Measurements from ENCODE around the gene TEDC1. TPM values are rescaled to one million over a fixed set of nuclear protein-coding genes. Genes with fewer than 3 reads are reported as not detected.

The TEDC1 gene
- total RNA-seq, result 13.2 TPM
- 6.9 TPM for polyA plus RNA-seq (ENCODE audit: insufficient read depth, low read depth, low replicate concordance)
- long read RNA-seq, donor 1, partial matches to known transcripts, result 0 of 3 reads
- long read RNA-seq, donor 1, other reads (novel, unspliced or antisense), result 0 of 3 reads
- long read RNA-seq, donor 2, full-length matches to known transcripts, result 3 of 3 reads
- long read RNA-seq, donor 2, partial matches to known transcripts, result 0 of 3 reads
- long read RNA-seq, donor 2, other reads (novel, unspliced or antisense), result 0 of 3 reads
- long read RNA-seq, donor 3, partial matches to known transcripts, result 0 of 3 reads
- long read RNA-seq, donor 3, other reads (novel, unspliced or antisense), result 0 of 3 reads
- long read RNA-seq, donor 4, partial matches to known transcripts, result 0 of 2 reads
- long read RNA-seq, donor 4, other reads (novel, unspliced or antisense), result 0 of 2 reads
- long read RNA-seq, donor 5, result 0 reads
- long read RNA-seq, donor 6, partial matches to known transcripts, result 0 of 6 reads
- long read RNA-seq, donor 6, other reads (novel, unspliced or antisense), result 0 of 6 reads
- long read RNA-seq, donor 7, partial matches to known transcripts, result 2 of 12 reads
- long read RNA-seq, donor 7, other reads (novel, unspliced or antisense), result 4 of 12 reads
- long read RNA-seq, donor 8, partial matches to known transcripts, result 0 of 5 reads
- long read RNA-seq, donor 8, other reads (novel, unspliced or antisense), result 0 of 5 reads
- long read RNA-seq, donor 9, result 0 reads
- long read RNA-seq, donor 10, partial matches to known transcripts, result 0 of 2 reads
- long read RNA-seq, donor 10, other reads (novel, unspliced or antisense), result 0 of 2 reads

- H3K9me3 ChIP-seq (ENCODE audit: control insufficient read depth in 2 of 3, insufficient read depth in 1 of 3, low read length in 3 of 3), result no peaks in the 10 kb centered on the region
- FAIRE-seq (peak; percentile 99), DNase-seq (peak; percentile 100)
- peak within 1 kb of the TSS in 1 of 3 donors; percentile 51 for H3K9ac ChIP-seq (ENCODE audit: low read length in 3 of 3)
- peak; percentile 91 for TF ChIP-seq CTCF (IDR thresholded peaks at IDR 0.05; ENCODE audit: borderline replicate concordance, extremely low read depth, insufficient read depth)
- H3K4me1 ChIP-seq (ENCODE audit: control insufficient read depth in 2 of 3, insufficient read depth in 2 of 3, low read depth in 1 of 3, low read length in 3 of 3), result peaks cover 0 to 9% (median 4%) of the 10 kb centered on the region in 3 donors
- intact Hi-C loops (cut with DNase I), result no loop called here
- H3K36me3 ChIP-seq (ENCODE audit: control insufficient read depth in 2 of 3, insufficient read depth in 3 of 3, low read length in 3 of 3), result no peaks in the 10 kb centered on the region
- H3K4me3 ChIP-seq (ENCODE audit: low read length in 3 of 3), result peak within 1 kb of the TSS; percentile 10 to 55 (median 30)
- peak within 1 kb of the TSS; percentile 66 to 80 for H3K27ac ChIP-seq (ENCODE audit: low read depth in 2 of 2, low read length in 2 of 2)
- no peaks in the 10 kb centered on the region for H3K27me3 ChIP-seq (ENCODE audit: control insufficient read depth, insufficient read depth, low read length)
Measured at GRCh38 chr14:105490572-105491365, at the start of gene TEDC1. TEDC1 (plus strand) TSS chr14:105491246; CDS start chr14:105491376, 130 bp downstream.

- TF ChIP-seq CTCF (IDR thresholded peaks at IDR 0.05; ENCODE audit: borderline replicate concordance, extremely low read depth, insufficient read depth), result no peak
- Histone ChIP-seq H3K9me3 (ENCODE audit: control insufficient read depth in 2 of 3, insufficient read depth in 1 of 3, low read length in 3 of 3) (no peaks in the 10 kb centered on the region), H3K4me1 (ENCODE audit: control insufficient read depth in 2 of 3, insufficient read depth in 2 of 3, low read depth in 1 of 3, low read length in 3 of 3) (no peaks in the 10 kb centered on the region), H3K9ac (ENCODE audit: low read length in 3 of 3) (no peak overlapping the region), H3K27me3 (ENCODE audit: control insufficient read depth, insufficient read depth, low read length) (no peaks in the 10 kb centered on the region), H3K4me3 (ENCODE audit: low read length in 3 of 3) (no peak overlapping the region), H3K36me3 (ENCODE audit: control insufficient read depth in 2 of 3, insufficient read depth in 3 of 3, low read length in 3 of 3) (peaks cover 0 to 2% (median 2%) of the 10 kb centered on the region in 3 donors), H3K27ac (ENCODE audit: low read depth in 2 of 2, low read length in 2 of 2) (no peak overlapping the region)
- FAIRE-seq, result no peak
- intact Hi-C loops (cut with DNase I), result no loop called here
- no peak for DNase-seq
Measured at GRCh38 chr14:105442125-105442524, 48.9 kb upstream of the TEDC1 start.

GRCh38 chr14:105442834-105443233 lies 48.2 kb upstream of the TEDC1 start:
- H3K4me1 ChIP-seq (ENCODE audit: control insufficient read depth in 2 of 3, insufficient read depth in 2 of 3, low read depth in 1 of 3, low read length in 3 of 3), result no peaks in the 10 kb centered on the region
- no peak overlapping the region for H3K9ac ChIP-seq (ENCODE audit: low read length in 3 of 3)
- DNase-seq (peak in 1 of 5 donors; percentile 64), FAIRE-seq (no peak)
- no peak overlapping the region for H3K4me3 ChIP-seq (ENCODE audit: low read length in 3 of 3)
- TF ChIP-seq CTCF (IDR thresholded peaks at IDR 0.05; ENCODE audit: borderline replicate concordance, extremely low read depth, insufficient read depth), result no peak
- H3K27ac ChIP-seq (ENCODE audit: low read depth in 2 of 2, low read length in 2 of 2), result no peak overlapping the region
- H3K9me3 ChIP-seq (ENCODE audit: control insufficient read depth in 2 of 3, insufficient read depth in 1 of 3, low read length in 3 of 3), result no peaks in the 10 kb centered on the region
- intact Hi-C loops (cut with DNase I), result no loop called here
- H3K36me3 ChIP-seq (ENCODE audit: control insufficient read depth in 2 of 3, insufficient read depth in 3 of 3, low read length in 3 of 3), result peaks cover 0 to 2% (median 2%) of the 10 kb centered on the region in 3 donors
- no peaks in the 10 kb centered on the region for H3K27me3 ChIP-seq (ENCODE audit: control insufficient read depth, insufficient read depth, low read length)

Measured in kidney (tissue), 22 donors.